ENCODE measurements around the gene MICB.
"Not testable (repeated sequence)": the region's sequence is repeated elsewhere in the genome, so short reads cannot be mapped to it uniquely, and the experiment has no call there.

MICB gene

DNA sequence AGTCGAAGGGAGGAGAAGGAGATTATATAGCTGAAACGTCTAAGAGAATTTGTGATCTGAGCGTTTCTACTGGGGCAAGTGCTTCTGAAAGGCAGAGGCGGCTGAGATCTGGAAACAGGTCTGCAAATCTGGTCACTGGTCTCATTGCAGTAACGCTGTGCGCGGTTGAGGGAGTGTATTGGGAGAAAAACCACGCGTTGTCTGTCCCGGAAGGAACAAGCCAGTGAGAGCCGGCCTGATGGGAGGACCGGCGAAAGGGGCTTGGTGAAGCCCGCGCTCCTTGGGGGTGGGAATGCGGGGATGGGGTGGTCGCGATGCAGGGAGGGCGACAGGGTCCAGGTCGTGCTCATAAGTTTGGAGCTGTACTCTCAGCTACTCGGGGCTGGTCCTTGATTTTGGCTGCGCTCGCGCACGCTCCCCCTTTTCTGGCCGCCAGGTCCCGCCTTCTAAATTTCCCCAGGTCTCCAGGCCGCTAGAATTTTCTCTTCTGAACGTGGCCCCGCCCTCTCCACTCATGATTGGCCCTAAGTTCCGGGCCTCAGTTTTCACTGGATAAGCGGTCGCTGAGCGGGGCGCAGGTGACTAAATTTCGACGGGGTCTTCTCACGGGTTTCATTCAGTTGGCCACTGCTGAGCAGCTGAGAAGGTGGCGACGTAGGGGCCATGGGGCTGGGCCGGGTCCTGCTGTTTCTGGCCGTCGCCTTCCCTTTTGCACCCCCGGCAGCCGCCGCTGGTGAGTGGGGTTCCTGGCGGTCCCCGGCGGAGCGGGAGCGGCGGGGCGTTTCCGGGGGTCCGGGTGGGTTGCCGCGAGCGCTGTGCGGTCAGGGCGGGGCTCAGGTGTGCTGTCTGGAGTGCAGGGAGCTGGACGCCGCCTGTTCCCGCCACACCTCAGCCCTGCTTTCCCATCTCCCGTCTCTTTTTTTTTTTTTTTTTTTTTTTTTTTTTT, at the start of gene MICB:
Gene MICB (plus strand): TSS at position 615 of the 946 bp plus-strand sequence. CDS start 49 bp downstream, at position 664.
- peak; percentile 96 for DNase-seq

DNA sequence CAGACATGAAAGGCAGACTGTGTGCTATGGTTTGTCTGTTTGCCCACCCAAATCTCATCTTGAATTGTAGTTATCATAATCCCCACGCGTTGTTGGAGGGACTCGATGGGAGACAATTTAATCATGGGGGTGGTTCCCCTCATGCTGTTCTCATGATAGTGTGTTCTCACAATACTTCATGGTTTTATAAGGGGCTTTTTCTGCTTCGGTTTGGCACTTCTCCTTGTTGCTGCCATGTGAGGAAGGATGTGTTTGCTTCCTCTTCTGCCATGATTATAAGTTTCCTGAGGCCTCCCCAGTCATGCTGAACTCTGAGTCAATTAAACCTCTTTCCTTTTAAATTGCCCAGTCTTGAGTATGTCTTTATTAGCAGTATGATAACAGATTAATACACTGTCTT, 47.2 kb upstream of the MICB start:
- DNase-seq: no peak

DNA sequence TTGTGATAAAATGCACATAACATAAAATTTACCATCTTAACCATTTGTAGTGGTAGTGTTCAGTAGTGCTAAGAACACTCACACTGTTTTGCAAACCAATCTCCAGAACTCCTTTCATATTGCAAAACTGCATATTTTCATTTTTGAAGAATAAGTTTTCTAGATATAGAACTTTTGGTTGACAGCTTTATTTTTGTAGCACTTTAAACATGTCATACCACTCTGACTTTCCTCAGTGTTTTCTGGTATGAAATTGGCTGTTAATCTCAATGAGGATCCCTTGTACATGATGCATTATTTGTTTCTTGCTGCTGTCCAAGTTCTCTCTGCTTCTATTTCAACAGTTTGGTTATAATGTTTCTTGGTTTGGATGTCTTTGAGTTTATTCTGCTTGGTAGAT, 45.1 kb upstream of the MICB start:
- no peak for DNase-seq

DNA sequence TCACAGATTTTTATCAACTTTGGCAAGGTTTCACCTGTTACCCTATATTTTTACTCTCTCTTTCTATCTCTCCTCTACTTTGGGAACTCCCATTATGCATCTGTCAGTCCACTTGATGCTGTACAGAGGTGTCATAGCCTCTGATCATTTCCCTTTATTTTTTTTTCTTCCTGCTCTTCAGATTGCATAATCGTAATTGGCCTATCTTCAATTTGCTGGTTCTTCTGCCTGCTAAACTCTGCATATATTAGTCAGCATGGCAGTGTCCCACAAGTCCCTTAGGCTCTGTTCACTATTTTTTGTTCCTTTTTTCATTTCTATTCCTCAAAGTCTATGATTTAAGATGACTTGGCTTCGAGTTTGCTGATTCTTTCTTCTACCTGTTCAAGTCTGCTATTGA, 44.7 kb upstream of the MICB start:
- DNase-seq: no peak

DNA sequence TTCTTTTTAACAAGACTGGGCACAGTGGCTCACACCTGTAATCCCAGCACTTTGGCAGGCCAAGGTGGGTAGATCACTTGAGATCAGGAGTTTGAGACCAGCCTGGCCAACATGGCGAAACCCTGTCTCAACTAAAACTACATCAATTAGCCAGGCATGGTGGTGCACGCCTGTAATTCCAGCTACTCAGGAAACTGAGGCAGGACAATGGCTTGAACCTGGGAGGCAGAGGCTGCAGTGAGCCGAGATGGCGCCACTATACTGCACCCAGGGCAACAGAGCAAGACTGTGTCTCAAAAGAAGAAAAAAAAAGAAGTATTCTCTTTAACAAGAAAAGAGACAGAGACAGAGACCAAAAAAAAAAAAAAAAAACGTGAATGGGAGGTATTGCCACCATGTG, 38.1 kb upstream of the MICB start:
- not testable (repeated sequence) for DNase-seq

DNA sequence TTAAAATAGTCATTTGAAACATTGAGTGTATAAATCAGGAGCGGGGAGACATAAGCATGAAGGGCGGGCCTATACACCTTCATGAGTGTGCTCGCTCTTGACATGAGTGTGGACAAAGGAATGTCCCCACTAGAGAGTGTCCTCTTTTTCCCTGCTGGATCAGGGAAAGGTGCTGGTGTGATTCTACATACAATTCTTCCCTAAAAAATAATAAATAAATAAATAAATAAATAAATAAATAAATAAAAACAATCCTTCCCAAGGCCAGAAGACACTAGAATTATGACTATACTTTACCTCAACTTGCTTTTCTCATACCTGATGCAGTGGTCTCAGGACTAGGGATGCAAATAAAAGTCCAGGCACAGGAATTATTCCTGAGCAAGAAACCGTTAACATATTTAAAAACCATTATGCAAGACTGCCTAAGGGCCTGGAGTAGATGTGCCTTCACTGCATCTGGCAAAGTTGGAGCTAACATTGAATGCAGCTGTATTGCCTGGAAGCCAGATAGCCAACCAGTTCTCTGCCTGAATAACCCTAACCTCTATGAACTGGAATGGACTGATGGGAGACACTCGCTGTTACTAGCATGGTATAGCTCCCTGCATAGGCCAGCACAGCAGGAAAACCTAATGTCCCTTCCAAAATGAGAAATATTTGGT, 37.5 kb upstream of the MICB start:
- DNase-seq: no peak

DNA sequence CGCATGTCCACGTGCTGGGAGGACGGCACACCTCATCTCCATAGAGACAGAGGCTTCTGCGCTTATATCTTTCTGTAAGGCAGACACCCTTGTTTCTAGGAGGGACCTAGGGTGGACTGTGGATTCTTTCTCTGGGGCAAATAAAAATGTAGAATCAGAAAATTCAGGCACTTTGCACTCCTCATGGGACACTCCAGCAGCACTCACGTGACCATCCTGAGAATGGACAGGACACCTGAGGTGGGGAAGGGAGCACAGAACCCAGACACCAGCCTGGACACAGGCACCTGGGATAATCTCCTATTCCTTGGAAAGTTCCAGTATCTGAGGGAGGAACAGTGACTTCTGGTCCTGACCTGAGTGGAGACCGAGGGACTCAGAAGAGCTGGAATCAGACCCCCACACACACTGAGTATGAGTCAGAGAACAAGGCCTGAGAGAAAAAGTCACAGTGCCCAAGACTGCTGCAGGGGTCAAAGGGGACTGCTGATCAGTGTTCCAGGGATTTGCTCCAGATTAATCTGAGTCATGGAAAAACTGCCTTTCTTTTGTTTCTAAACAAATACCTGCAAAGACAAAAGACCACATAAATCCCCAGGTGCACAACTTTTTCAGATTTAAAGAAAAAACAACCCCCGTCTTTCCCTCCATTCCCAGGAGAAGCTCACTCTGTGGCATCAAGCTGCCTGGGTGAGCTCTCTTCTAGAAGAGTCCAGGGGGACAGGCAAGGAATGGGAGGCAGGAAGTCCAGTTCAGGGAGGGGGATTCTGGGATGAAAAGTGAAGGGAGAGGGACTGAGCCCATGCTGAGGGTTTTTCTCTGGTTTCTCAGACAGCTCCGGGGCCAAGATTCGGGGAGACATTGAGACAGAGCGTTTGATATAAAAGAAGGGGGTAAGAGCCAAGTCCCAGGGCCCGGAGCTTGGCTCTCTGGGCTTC, 35.6 kb upstream of the MICB start:
- DNase-seq: no peak

DNA sequence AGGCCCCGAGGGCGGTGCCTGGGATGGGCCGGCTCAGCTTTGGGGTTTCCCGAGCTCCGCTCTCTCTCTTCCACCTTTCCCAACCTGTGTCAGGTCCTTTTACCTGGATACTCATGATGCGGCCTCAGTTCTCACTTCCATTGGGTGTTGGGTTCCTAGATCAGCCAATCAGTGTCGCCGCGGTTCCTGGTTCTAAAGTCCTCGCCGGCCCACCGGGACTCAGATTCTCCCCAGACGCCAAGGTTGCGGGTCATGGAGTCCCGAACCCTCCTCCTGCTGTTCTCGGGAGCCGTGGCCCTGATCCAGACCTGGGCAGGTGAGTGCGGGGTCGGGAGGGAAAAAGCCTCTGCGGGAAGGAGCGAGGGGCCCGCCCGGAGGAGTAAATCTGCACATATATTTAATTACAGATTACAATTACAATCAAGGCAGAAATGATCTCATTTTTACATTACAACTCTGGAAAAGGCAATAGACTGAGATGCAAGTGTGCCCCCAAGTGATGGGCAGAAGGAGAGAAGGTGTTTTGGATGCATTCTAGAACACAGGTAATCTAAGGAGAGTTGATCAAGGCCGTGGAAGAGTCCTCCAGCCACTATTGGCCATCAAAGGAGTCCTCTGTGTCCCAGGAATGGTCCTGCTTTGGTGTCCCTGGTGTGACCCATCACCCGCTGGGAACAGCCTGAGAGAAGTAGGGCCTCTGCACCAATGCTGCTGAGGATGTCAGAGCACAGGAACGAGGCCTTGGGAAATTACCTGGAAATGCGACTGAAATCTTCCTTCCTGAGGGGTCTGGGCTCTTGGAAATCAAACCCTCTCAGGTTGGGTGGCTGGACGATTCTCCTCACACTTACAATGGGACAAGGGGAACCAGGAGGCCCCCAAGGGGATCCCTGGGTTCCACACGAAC, 34.7 kb upstream of the MICB start:
- DNase-seq: peak; percentile 58

DNA sequence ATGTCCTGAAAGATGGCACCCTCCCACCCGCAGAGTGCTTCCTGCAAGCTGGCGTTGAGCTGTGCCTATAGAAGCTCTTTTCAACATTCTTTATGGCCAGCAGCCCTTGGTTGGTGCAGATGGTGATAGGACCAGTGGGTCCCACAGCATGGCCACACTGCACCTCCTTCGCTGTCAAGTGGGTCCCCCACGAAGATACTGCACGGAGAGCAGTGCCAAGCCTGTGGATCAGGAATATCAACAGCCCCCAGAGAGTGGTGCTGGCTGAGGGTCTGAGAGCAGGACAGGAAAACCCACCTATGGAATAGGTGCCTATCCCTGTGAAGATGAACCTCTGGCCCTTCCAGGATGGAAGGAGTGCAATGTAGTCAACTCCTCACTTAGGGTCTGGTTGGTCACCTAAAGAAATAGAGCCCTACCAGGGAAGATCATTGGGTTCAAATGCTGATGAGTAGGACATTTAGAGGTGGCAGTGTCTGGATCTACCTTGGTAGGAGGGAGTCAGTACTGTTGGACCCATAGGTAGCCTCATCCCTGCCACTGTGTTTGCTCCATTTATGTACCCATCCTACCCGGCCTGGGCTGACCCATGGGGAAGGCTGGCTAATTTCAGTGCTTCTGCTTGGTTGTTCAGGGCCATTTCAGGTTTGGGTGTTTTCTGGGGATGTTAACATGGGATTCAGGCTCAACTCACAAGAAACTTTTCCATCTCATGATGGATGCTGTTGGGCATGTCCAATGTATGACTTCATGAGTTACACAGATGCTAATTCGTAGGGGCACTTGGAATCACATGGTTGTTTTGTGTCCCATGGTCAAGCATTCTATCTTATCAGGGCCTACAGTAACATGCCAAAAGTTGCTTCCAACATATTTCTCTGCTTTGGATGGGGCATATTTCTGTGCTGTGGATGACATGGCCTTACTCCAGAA, 33.4 kb upstream of the MICB start:
- DNase-seq: no peak

DNA sequence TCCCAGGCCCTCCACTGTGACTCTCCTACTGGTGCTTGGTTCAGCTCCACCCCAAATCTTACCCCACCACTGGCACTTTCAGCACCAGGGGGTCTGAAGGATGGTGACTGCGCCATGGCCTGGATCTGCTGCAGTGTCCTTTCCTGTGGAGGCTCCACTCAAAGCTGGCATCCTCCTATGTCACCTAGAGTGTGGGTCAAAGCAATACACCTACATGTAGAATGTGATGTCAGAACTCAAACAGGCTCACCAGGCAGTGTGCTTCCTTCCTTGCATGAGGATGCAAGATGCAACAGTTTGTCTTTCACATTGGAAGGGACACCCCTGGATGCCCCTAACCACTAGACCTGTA, 32.8 kb upstream of the MICB start:
- no peak for DNase-seq

DNA sequence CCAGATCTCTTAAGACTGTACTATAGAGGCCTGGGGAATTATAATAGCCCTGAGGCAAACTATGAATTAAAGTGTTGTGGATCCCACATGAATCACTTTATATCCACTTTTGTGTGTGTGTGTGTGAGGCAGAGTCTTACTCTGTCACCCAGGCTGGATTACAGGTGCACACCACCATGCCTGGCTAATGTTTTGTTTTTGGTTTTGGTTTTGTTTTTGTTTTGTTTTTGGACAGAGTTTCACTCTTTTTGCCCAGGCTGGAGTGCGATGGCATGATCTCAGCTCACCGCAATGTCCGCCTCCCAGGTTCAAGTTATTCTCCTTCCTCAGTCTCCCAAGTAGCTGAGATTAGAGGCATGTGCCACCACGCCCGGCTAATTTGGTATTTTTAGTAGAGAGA, 32.2 kb upstream of the MICB start:
- DNase-seq: no peak

DNA sequence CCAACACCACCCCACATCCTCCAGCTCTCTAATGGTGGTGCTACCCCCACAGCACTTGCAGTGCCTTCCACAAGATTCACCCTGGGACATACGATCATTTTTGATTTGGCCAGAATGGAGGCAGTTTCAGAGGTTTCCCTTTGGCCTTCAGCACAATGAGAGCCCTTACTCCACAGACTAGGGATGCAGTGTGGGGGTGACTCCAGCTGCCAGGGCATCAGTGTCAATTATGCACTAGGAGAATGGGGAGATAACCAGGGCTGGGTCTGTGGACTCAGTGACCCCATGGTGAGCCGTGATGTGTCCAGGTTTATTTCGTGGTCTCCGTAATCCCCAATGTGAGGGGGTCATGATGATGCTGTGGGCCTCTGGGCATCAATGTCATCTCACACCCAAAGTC, 31.5 kb upstream of the MICB start:
- no peak for DNase-seq

DNA sequence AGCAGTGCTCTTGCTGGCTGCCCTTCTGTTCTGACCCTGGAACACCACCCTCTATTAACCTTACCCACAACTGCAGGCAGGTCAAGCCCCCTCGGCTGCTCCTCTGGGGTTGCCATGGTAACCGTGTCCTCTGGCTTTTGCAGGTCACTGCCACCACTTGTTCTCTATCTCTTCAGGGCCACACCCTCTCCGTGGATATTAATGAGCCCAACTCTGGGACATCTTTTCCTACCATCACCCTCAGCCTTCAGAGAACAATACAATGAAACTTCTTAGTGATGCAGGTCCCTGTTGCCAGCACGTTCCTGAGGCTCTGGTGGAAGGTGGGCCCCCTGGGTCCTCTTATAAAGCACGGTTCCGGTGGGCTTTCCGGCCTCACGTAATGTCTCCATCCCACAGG, 30.8 kb upstream of the MICB start:
- DNase-seq: no peak

DNA sequence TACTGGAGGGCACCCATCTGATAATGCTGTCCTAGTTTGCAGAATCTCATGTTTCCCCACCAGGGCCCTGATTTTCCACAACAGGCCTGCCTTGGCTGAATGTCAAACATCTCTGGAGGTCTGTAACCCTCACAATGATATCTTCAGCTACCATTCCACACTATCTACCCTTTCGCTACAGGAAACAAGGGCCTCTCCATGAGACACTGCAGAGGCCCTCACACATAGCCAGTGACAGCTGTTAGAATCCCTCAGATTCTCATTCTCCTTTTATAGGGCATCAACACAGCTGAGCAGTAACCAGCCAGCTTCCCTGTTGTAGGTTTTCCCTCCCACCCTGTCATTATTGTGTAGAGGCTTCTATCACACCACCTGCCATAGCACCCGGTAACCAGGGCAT, 29.6 kb upstream of the MICB start:
- no peak for DNase-seq

DNA sequence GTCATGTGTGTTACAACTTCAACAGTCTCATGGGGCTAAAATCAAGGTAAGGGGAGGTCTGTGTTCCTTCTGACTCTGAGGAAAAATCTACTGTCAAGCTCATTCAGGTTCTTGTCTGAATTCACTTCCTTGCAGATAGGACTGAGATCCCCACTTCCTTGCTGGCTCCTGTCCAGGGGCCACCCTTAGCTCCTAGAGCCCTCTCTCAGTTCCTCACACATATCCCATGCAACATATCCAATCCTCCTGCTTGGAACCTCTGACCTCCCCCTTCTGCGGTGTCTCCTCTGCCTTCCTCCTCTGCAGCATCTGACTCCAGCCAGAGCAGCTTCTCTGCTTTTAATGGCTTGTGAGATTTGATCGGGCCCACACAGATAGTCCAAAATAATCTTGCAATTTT, 27.1 kb upstream of the MICB start:
- DNase-seq: no peak

DNA sequence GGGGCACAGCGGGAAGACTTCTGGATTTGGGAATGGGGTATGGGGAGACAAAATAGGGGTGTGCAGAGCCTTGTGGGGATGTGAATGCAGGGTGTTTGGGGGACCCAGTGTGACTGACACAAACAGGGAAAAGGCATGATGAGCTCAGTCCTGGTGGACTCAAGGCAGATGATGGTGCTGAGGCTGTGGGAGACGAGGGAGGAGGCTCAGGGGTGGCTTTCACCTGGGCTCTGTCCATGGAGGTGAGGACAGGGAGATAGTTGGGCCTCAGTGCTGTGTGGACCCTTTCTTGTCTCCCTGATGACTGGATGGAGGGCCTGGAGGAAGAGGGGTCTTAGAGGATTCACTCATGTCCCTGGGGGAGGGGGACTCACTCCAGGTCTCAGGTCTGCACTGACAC, 26.2 kb upstream of the MICB start:
- DNase-seq: no peak

DNA sequence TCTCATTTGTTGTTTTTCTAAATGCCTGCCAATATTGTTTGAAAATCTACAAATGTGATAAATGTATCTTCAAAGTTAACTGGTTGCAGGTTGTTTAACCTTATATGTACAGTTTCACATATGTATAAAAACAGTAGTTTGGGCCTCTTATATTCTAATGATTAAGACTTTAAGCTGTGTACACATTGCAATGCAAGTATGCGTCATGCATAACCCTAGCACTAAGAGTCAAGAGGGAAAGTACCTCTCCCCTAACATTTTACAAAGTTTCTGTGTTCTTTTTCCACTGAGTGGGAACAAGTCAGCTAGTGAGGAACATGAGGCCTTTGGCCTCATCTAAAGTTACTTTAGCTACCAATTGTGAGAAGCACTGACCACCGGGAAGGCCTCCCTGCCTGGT, 25.7 kb upstream of the MICB start:
- DNase-seq: no peak

DNA sequence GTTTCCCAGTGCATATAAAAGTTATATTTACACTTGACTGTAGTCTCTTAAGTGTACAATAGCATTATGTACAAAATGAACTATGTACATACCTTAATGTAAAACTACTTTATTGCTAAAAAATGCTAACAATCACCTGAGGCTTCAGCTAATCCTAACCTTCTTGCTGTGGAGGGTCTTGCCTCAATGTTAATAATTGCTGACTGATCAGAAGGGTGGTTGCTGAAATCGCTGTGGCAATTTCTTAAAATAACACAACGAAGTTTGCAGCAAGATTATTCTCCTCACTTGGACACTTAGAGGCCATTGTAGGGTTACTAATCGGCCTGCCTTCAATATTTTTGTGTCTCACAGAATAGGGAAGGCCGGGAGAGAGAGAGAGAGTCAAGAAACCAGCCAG, 24.7 kb upstream of the MICB start:
- DNase-seq: no peak

DNA sequence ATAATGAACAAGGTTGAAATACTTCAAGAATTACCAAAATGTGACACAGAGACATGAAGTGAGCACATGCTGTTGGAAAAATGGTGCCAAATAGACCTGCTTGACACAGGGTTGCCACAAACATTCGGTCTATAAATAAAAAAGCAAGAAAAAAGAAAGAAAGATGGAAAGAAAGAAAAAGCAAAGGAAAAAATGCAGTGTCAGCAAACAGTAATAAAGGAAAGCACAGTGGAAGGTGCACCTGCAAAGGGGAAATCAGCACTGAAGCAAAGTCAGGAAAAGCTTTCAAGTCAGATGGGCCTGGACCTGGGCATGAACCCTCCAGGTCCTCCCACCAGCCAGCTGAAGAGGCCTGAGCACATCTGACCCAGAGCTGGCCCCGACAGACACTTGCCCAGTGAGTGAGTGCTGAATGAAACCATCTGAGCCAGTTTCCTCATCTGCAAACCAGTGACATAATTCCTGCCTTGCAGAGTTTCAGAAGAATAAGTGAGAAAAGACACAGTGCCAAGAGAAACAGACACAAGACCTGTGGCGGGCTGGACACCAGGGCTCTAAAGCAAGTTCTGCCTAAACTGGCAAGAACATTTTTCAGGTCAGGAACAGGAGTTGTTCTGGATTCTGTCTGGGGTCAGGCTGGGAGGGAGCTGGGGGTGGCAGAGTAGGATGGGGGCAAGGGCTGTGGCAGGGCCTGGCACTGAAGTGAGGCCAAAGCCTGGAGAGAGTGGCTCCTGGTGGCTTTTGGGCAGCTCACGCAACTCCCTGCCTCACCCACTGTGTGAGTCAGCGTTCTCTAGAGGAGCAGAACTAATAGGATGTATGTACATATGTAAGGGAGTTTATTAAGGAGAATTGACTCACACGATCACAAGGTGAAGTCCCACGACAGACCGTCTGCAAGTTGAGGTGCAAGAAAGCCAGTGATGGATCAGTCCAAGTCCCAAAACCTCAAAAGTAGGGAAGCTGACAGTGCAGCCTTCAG, 23.9 kb upstream of the MICB start:
- DNase-seq: no peak

DNA sequence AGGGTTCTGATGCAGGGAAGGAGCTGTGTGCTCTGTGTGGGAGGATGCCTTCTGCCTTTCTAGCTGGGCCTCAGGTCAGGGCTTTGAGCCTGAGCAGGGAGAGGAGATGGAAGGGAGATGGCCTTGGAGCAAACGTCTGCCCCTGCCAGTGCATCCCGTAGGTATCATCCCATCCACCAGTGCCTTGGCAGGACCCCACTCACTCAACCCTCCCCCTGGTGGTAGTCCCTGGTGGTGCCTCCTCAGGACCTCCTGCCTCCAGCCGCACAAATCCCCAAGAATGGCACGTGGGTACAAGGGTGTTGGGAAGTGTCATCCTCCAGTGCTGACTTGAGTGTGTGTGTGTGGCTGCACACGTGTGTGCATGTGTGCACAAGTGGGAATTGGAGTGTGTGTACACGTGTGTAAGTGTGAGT, 23.1 kb upstream of the MICB start:
- peak; percentile 6 for DNase-seq
